HCT116 (cell line): Measurements from ENCODE around the gene SLC16A10.

Experiments
- EZH2 ChIP-seq: fragments of 200-600 bp; sonication (generic); IDR thresholded peaks from 2 replicates; pipeline ENCODE4 v1.6.1; 2017; ENCODE audit warnings: antibody characterized with exemption, mixed run types
- POLR2A ChIP-seq: IDR thresholded peaks from 2 replicates; pipeline ENCODE4 v1.7.0; 2011; ENCODE audit warnings: borderline replicate concordance; ENCODE audit not compliant: insufficient read depth, insufficient read length; ENCODE audit errors: extremely low read depth
- SP1 ChIP-seq: IDR thresholded peaks from 2 replicates; pipeline ENCODE4 v1.6.1; 2012; ENCODE audit warnings: low read depth
- TF ChIP-seq, protein P1 (sequence below): IDR thresholded peaks from 2 replicates; pipeline ENCODE4 v1.6.1; 2012
- TF ChIP-seq, protein P2 (sequence below), 3 experiments: fragments of 200-600 bp in 1 of 3; sonication (generic) in 1 of 3; IDR thresholded peaks in 2 of 3; conservative IDR thresholded peaks in 1 of 3; 2 replicates each; pipeline ENCODE4 v1.5.1; 2012 to 2017; ENCODE audit warnings: low read depth in 2 of 3, low read length in 2 of 3, antibody characterized with exemption in 1 of 3, borderline replicate concordance in 1 of 3, control low read depth in 1 of 3, mild to moderate bottlenecking in 1 of 3, mixed read lengths in 1 of 3, mixed run types in 1 of 3, moderate library complexity in 1 of 3; ENCODE audit not compliant: insufficient read depth in 1 of 3

DNA sequence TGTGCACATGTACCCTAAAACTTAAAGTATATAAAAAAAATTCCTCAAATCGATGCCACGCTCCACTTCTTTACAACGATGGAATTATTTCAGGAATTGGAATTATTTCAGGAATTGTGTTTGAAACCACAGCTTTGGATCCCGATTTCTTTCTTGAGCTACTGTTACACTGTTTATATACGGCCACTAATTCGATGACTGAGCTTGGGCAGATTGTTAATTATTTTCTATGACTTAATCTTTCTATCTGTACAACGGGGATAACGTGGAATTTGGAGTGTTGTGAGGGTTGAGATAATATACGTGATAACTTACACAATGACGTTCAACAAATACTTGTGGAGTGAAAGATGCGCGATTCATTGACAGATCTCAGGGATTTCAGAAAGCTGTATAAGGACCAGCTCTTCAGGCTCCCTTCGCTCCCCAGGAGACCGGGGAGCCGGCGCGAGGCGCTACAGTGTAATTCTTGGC lies 171.3 kb downstream of the SLC16A10 start:
- TF ChIP-seq, protein P1, sequence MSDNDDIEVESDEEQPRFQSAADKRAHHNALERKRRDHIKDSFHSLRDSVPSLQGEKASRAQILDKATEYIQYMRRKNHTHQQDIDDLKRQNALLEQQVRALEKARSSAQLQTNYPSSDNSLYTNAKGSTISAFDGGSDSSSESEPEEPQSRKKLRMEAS: no peak
- TF ChIP-seq, protein P2, sequence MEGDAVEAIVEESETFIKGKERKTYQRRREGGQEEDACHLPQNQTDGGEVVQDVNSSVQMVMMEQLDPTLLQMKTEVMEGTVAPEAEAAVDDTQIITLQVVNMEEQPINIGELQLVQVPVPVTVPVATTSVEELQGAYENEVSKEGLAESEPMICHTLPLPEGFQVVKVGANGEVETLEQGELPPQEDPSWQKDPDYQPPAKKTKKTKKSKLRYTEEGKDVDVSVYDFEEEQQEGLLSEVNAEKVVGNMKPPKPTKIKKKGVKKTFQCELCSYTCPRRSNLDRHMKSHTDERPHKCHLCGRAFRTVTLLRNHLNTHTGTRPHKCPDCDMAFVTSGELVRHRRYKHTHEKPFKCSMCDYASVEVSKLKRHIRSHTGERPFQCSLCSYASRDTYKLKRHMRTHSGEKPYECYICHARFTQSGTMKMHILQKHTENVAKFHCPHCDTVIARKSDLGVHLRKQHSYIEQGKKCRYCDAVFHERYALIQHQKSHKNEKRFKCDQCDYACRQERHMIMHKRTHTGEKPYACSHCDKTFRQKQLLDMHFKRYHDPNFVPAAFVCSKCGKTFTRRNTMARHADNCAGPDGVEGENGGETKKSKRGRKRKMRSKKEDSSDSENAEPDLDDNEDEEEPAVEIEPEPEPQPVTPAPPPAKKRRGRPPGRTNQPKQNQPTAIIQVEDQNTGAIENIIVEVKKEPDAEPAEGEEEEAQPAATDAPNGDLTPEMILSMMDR (IDR thresholded peaks at IDR 0.05 in 2 of 3, conservative IDR thresholded peaks at IDR 0.05 in 1 of 3; ENCODE audit: borderline replicate concordance in 1 of 3, insufficient read depth in 1 of 3, low read depth in 2 of 3, low read length in 2 of 3): no peak
- no peak for TF ChIP-seq SP1
- no peak for TF ChIP-seq EZH2
- TF ChIP-seq POLR2A: no peak
